HG03558 (cell line): ENCODE measurements around the gene RNF40.

ENCODE experiments used
- ATAC-seq: cut with Tn5 transposase; IDR thresholded peaks from one replicate; pipeline ENCODE4 v1.9.1; 2021; ENCODE audit warnings: moderate number of reproducible peaks; ENCODE audit not compliant: unreplicated experiment; ENCODE audit errors: extremely low read depth

The RNF40 gene

GRCh38 chr16:30761427-30761927 lies 645 bp upstream of the RNF40 start:
- ATAC-seq: no peak

DNA sequence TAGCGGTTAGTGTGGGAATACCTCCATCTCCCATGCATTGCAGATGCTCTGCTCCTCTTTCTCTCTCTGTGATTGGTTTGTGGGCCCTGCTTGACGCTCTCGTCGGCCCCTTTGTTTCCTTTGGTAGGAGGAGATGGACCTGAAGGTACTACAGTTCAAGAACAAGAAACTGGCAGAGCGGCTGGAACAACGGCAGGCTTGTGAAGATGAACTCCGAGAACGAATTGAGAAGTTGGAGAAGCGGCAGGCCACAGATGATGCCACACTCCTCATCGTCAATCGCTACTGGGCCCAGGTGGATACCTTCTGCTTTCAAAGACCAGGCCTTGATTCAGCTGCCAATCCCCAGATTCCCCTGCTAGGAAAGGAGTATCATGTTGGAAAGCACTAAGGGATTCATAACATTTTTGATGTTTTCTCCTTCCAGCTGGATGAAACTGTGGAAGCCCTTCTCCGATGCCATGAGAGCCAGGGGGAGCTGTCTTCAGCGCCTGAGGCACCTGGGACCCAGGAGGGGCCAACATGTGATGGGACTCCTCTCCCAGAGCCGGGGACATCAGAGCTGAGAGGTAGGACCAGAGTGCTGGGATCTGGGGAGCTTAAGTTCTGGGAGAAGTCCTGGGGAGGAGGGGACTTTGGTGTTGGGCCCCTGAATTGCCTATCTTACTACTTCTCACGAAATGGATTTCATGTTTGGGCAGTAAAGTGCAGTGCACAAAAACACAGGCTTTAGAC lies 1.0 kb downstream of the RNF40 start:
- no peak for ATAC-seq

DNA sequence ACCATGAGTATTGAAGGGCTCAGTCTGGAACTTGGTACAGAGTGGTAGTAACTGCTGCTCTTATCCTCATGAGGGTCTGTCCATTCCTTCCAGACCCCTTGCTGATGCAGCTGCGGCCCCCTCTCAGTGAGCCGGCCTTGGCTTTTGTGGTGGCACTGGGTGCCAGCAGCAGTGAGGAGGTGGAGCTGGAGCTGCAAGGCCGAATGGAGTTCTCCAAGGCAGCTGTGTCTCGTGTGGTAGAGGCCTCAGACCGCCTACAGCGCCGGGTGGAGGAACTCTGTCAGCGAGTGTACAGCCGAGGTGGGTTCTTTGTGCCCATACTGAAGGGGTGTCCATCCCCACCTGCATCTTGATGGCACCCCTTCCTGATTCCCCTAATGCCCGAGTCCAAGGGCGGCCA lies 2.0 kb downstream of the RNF40 start:
- ATAC-seq: no peak

- ATAC-seq: no peak
These were observed 2.8 kb downstream of the RNF40 start for GRCh38 chr16:30764816-30765465.

DNA sequence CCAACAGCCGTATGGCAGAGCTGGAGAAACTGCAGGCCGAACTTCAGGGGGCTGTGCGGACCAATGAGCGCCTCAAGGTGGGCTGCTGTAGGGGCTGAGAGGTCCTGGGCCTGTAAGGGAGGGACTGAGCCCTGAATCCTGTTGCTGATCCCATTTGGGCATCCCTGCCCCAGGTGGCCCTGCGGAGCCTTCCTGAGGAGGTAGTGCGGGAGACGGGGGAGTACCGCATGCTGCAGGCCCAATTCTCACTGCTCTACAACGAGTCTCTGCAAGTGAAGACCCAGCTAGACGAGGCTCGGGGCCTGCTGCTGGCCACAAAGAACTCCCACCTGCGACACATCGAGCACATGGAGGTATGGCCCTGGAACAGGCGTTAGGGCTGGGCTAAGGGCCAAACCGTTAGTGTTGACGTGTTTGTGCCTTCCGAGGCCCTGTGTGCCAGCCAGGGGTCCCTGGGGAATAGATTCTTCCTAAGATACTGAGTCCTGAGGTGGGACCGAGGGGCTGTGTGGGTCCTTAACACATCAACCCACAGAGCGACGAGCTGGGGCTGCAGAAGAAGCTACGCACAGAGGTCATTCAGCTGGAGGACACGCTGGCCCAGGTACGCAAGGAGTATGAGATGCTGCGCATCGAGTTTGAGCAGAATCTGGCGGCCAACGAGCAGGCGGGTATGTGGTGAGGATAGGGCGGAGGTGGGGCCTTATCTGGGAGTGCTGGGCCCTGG lies 4.2 kb downstream of the RNF40 start:
- no peak for ATAC-seq

GRCh38 chr16:30766933-30767284 lies 4.8 kb downstream of the RNF40 start:
- ATAC-seq: no peak

DNA sequence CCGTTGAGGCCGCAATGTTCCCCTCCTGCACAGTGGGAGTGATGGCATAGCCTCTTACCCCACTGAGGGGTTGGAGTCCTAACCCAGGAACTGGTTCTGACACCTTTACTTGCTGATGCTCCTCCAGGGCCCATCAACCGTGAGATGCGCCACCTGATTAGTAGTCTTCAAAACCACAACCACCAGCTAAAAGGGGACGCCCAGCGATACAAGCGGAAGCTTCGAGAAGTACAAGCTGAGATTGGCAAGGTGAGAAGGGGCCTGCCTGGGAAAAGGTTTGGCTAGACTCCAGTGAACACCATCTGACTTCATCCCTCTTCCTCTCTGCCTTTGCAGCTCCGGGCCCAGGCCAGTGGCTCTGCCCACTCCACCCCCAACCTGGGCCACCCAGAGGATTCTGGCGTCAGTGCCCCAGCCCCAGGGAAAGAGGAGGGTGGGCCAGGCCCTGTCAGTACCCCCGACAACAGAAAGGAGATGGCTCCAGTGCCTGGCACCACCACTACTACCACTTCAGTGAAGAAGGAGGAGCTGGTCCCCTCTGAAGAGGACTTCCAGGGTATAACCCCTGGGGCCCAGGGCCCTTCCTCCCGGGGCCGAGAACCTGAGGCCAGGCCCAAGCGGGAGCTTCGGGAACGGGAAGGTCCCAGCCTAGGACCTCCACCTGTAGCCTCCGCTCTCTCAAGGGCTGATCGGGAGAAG lies 5.8 kb downstream of the RNF40 start:
- no peak for ATAC-seq

GRCh38 chr16:30768583-30769181 lies 6.6 kb downstream of the RNF40 start:
- no peak for ATAC-seq

DNA sequence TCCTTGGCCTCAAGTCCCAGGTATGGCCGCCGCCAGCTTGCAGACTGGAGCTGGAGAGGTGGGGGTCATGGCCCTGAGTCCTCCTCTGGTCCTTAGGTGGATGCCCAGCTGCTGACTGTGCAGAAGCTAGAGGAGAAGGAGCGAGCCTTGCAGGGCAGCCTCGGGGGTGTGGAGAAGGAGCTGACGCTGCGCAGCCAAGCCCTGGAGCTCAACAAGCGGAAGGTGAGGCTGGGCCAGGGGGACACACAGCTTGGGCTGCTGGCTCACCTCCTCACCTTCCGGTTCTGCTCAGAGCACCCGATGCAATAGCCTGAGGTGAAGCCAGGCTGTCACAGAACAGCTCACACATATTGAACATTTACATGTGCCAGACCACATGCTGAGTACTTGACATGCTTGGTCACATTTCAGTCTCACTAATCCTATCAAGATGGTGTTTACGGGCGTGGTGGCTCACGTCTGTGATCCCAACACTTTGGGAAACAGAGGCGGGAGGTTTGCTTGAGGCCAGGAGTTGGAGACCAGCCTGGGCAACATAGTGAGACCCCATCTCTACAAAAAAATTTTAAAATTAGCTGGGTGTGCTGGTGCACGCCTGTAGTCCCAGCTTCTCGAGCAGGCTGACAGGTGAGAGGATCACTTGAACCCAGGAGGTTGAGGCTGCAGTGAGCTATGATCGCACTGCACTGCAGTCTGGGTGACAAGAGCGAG lies 7.4 kb downstream of the RNF40 start:
- no peak for ATAC-seq

DNA sequence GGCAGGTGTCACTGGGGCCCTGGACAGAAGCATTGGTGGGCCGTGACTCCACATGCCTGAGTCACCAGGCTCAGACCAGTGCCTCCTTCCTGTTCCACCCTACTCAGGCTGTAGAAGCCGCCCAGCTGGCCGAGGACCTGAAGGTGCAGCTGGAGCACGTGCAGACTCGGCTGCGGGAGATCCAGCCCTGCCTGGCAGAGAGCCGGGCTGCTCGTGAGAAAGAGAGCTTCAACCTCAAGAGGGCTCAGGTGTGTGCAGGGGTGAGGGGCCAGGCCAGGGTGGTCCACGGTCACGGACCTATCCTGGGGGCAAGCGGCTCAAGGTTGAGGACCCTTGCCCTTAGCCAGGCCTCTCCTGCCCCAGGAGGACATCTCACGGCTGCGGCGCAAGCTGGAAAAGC lies 9.6 kb downstream of the RNF40 start:
- ATAC-seq: no peak

GRCh38 chr16:30773826-30774225 lies 11.7 kb downstream of the RNF40 start:
- ATAC-seq: no peak

DNA sequence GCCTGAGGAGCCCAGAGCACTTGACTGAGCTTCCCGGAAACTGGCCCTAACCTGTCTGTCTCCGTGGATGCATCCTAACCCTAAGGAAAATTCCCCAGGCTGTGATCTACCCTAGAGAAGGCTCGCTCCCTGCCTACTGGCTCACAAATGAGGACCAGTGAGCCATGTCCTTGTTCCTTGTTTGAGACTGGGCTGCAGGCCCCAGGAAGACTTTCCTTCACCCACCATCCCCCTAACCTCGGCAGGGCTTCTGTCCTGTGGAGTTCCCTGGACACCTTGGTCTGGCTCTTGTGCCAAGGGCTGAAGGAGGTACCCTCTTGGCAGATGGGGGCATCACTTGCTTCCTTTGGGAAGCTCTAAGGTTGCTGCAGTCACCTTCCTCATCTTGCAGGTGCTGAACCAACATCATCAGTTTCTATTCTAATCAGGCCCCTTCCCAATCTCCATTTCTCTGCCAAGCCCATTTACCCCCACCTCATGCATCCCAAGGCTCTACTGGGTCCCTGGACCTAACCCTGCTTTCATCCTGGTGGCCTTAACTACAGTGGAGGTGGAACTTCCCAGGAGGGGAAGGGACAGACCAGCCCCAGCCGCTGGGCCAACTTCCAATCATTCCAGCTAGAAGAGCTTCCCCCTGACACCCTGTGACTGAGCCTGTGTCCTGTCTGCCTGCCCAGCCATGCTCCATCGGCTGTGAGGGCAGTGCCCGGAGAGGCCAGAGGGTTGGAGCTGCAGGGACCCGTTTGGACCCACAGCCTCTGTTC lies 12.4 kb downstream of the RNF40 start:
- no peak for ATAC-seq

DNA sequence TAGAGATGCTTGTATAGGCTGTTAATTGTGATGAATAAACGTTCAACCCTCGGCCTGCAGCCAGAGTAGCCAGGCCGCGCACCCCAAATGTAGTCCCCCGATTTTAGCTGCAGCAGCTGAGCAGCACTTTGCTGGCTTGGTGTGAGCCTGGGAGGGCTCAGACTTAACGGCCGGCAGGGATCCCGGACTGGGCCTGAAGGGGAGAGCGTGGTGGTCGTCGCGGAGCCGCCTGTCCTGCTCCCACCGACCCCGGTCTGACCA lies 12.9 kb downstream of the RNF40 start:
- ATAC-seq: no peak

DNA sequence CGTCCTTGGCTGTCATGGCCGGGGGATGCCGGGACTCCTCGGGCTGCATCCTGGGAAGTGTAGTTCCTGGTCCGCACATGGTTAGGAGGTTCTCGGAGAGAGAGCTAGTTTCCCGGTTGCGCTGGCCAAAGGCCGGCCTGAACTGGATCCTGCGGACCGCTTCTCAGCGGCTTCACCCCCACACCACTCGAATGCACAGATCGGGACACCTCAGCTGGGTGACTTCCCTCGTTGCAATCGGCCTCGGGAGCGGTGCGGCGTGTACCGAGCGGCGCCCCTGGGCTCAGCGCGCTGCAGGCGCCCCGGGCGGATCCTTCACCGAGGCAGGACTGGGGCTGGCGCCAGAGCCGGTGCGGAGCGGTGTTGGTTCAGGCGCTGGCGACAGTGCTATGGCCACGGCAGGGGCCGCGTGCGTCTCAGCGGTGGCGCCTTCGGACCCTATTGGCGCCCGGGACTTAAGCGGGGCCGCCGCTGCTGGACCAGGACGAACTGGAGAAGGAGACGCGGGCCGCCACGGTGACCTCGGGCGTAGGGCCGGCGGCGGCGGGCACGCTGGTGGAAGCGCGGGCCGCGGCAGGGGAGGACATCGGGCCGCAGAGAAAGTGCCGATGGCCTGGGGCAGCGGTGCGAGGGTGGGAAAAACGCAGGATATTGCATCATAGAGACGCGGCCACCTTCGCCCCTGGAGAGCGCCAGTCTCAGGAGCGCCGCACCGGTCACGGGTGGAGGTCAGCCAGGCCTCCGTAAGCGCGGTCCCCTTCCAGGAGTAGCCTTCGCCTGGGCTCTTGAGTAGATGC lies 13.5 kb downstream of the RNF40 start:
- no peak for ATAC-seq

GRCh38 chr16:30777591-30778297 lies 15.6 kb downstream of the RNF40 start:
- no peak for ATAC-seq

DNA sequence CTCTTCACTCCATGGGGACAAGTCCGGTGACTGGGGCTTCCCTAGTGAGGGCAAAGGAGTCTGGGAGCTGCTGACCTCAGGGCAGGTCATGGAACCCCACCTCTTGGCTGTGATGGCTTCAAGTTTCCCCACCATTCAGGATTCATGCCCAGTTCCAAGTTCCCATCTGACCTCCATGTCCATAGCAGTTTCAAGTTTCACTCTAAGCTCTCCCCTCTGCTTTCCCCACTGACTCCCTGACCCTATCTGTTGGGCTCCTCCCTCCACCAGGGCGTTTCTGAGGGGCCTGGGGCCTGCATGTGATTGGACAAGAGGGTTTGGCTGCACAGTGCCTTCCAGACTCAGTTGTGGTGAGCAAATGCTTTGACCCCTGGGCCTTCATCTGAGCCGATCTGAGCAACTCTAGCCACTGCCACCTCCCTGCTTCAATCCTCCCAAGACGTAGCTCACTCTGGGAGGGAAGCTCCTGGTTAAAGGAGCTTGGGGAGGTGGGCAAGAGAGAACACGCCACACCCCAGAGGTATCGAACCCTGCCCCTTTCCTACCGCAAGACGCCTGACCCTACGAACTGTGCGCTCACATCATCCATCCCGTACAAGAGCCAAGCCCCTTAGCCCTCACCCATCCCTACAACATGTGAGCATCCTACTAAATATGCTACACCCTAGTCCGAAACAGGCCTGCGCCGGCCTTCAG lies 16.6 kb downstream of the RNF40 start:
- no peak for ATAC-seq

GRCh38 chr16:30779596-30779995 lies 17.5 kb downstream of the RNF40 start:
- no peak for ATAC-seq
